HG03135 (cell line): ENCODE results near the gene ZNF512.
"Not testable (repeated sequence)": the region's sequence is repeated elsewhere in the genome, so short reads cannot be mapped to it uniquely, and the experiment has no call there.

Experiments used
- ATAC-seq: cut with Tn5 transposase; IDR thresholded peaks from one replicate; pipeline ENCODE4 v1.9.1; 2021; ENCODE audit warnings: mild to moderate bottlenecking, moderate library complexity; ENCODE audit not compliant: unreplicated experiment

Gene ZNF512, protein sequence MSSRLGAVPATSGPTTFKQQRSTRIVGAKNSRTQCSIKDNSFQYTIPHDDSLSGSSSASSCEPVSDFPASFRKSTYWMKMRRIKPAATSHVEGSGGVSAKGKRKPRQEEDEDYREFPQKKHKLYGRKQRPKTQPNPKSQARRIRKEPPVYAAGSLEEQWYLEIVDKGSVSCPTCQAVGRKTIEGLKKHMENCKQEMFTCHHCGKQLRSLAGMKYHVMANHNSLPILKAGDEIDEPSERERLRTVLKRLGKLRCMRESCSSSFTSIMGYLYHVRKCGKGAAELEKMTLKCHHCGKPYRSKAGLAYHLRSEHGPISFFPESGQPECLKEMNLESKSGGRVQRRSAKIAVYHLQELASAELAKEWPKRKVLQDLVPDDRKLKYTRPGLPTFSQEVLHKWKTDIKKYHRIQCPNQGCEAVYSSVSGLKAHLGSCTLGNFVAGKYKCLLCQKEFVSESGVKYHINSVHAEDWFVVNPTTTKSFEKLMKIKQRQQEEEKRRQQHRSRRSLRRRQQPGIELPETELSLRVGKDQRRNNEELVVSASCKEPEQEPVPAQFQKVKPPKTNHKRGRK

DNA sequence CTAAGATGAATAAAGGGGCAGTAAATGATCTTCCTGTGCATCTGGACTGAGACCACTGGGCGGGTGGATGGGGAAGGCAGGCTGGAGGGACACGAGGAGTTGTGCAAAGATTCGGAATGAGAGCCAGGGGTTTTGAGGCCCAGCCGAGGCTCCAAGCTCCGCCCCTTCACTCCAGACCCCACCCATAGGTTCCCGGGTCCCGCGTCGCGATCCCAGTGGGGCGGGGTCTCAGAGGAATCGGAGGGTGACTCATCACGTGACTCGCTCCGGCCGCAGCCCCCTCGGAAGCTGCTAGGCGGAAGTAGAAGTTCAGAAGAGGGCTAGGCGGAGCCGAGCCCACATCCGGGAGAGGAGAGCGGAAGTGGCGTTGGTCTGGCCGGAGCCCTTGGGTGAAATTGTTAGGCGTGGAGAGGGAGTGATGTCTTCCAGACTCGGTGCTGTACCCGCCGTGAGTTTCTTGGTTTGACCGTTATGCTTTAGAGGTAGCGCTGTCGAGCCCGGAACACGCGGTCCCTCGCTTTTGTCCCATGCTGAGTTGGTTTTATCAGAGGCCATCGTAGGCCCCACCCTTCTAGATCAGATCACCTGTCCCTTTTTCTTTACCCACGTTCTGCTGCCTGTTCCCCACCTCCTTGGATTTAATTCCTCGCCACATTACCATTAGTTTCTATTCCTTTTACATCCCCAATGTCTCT lies at the start of gene ZNF512:
Gene ZNF512 (plus strand): TSS at position 348 of the 695 bp plus-strand sequence. CDS start 71 bp downstream, at position 419.
- ATAC-seq, result peak; percentile 94

DNA sequence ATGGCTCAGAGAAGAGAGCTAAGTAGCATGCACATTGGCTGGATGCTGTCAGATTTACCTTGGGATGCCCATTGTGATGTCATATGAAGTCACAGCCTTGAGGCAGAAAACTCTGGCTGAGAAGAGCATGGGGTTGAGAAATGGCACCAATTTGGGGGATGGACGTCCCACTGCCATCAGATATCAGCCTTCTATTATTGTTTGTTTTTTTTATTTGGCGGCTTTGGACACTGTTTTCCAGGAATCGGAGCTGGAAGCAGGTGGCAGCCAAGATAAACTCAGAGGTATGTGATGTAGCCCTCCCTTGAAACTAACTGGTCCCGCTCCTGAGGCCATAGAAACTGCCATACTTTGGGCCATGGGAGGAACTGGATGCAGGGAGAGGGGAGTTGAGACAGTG lies 45.6 kb upstream of the ZNF512 start:
- no peak for ATAC-seq

DNA sequence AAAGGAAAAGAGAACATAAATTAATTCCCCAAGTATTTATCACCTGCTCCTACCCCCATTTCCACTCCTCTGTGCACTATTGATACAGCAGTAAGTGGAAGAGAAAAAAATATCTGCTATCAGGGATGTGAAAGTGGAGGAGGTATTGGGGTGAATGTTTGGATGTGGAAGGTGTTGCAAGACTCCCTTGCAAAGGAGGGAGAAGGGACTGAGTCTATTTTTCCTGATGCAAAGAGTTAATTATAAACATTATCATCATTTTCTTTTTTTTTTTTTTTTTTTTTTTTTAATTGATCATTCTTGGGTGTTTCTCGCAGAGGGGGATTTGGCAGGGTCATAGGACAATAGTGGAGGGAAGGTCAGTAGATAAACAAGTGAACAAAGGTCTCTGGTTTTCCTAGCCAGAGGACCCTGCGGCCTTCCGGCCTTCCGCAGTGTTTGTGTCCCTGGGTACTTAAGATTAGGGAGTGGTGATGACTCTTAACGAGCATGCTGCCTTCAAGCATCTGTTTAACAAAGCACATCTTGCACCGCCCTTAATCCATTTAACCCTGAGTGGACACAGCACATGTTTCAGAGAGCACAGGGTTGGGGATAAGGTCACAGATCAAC lies 43.9 kb upstream of the ZNF512 start:
- ATAC-seq, result not testable (repeated sequence)

DNA sequence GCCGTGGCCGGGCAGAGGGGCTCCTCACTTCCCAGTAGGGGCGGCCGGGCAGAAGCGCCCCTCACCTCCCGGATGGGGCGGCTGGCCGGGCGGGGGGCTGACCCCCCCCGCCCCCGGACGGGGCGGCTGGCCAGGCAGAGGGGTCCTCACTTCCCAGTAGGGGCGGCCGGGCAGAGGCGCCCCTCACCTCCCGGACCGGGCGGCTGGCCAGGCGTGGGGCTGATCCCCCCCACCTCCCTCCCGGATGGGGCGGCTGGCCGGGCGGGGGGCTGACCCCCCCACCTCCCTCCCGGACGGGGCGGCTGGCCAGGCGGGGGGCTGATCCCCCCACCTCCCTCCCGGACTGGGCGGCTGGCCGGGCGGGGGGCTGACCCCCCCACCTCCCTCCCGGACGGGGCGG lies 43.2 kb upstream of the ZNF512 start:
- not testable (repeated sequence) for ATAC-seq

DNA sequence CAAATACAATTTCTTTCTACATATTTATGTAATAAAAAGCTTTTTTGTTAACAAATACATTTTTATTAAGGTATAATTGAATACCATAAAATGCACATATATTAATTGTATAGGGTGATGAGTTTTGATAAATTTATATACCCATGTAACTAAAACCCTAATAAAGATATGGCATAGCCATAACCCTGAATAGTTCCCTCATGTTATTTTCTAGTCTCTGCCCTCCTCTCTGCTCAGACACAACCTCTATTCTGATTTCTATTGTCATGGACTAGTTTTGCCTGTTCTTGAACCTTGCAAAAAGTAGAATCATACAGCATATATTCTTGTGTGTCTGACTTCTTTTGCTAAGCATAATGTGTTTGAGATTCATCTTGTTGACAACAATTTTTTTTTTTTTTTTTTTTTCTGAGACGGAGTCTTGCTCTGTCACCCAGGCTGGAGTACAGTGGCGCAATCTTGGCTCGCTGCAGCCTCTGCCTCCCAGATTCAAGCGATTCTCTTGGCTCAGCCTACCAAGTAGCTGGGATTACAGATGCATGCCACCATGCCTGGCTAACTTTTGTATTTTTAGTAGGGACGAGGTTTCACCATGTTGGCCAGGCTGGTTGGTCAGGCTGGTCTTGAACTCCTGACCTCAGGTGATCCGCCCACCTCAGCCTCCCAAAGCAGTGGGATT lies 38.6 kb upstream of the ZNF512 start:
- no peak for ATAC-seq

DNA sequence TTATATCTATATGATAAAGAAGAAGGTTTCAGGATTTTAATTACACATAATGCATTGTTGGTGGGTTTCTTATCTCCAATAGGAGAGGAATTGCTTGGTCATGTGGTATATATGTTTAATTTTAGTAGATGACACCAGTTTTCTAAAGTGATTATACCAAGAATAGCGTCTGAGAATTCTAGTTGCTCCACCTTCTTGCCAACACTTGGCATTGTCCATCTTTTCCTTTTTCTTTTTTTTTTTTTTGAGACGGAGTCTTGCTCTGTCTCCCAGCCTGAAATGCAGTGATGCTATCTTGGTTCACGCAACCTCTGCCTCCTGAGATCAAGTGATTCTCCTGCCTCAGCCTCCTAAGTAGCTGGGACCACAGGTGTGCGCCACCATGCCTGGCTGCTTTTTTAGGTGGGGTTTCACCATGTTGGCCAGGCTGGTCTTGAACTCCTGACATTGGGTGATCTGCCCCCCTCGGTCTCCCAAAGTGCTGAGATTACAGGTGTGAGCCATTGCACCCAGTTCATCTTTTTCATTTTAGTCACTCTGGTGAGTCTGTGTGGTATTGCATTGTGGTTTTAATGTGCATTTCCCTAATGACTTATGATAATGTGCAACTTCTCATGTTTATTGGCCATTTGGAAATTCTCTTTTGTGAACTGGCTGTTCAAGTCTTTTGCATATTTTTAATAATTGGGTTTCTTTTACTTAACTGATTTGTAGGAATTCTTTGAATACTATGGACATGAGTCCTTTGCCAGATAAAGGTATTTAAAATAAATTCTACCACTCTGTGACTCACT lies 37.3 kb upstream of the ZNF512 start:
- ATAC-seq, result no peak

DNA sequence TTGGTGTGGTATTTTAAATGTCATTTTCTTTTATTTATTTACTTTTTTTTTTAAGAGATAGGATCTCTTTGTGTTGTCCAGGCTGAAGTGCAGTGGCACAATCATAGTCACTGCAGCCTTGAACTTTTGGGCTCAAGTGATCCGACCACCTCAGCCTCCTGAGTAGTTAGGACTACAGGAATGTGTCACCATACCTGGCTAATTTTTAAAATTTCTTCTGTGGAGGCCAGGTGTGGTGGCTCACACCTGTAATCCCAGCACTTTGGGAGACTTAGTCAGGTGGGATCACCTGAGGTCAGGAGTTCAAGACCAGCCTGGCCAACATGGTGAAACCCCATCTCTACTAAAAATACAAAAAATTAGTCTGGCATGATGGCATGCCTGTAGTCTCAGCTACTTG lies 33.5 kb upstream of the ZNF512 start:
- no peak for ATAC-seq

DNA sequence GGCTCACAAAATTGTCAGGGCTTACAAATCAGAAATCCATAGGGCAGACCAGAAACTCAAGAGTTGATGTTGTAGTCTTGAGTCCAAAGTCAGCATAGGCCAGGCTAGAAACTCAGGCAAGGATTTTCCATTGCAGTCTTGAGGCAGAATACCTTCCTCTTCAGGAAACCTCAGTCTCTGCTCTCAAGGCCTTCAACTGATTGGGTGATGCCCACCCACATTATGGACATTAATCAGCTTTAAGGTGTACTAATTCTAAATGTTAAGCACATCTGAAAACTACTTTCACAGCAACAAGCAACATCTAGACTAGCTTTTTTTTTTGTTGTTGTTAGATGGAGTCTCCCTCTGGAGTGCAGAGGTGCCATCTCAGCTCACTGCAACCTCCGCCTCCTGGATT lies 31.3 kb upstream of the ZNF512 start:
- ATAC-seq, result no peak

DNA sequence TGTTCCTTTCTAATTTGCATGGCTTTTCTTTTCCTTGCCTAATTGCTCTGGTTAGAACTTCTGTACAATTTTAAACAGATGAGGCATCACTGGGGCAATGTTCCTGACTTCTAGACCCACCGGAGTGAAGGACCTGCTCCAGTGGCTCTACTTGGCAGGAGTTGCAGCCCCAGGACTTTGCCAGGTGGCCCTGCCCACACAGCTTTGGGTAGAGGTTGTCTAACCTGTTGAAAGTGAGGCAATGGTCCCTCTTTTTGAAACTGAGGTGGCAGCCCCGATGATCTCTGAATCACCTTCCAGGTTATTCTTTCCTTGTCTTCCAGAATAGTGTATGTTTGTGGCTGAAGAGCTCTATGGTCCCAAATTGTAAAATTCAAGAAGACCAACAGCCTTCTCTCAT lies 29.9 kb upstream of the ZNF512 start:
- no peak for ATAC-seq

DNA sequence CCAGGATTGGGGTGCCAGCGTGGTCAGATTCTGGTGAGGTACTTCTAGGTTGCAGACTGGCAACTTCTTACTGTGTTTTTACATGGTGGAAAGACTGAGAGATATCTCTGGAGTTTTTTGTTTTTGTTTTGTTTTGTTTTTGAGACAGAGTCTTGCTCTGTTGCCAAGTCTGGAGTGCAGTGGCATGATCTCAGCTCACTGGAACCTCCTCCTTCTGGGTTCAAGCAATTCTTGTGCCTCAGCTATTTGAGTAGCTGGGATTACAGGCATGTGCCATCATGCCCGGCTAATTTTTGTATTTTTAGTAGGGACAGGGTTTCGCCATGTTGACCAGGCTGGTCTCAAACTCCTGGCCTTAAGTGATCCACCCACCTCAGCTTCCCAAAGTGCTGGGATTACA lies 28.4 kb upstream of the ZNF512 start:
- not testable (repeated sequence) for ATAC-seq

DNA sequence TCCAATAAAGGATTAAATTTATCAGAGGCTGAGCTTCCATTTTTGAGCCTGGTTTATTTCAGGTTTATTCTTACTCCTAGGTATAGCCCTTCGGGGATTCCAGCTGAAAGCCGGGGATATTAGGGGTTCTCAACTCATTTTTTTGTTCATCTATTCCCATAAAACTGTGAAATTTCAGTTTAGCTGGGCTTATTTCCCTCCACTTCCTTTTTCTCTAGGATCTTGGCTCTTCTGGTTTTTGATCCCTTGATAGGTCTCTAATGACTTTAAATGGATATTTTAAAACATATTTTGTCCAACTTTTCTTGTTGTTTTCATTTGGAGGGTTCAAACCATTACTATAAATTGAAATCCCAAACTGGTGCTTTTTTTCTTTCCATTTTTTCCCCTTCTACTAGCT lies 23.6 kb upstream of the ZNF512 start:
- no peak for ATAC-seq

DNA sequence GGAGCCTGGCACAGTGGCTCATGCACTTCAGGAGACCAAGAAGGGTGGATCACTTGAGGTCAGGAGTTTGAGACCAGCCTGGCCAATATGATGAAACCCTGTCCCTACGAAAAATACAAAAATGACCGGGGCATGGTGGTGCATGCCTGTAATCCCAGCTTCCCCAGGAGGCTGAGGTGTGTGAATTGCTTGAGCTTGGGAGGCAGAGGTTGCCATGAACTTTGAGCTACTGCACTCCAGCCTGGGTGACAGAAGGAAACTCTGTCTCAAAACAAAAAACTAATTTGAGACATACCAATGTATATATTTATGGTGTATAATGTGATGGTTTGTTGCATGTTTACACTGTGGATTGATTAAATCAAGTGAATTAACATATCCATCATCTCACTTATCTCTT lies 21.8 kb upstream of the ZNF512 start:
- ATAC-seq, result no peak

DNA sequence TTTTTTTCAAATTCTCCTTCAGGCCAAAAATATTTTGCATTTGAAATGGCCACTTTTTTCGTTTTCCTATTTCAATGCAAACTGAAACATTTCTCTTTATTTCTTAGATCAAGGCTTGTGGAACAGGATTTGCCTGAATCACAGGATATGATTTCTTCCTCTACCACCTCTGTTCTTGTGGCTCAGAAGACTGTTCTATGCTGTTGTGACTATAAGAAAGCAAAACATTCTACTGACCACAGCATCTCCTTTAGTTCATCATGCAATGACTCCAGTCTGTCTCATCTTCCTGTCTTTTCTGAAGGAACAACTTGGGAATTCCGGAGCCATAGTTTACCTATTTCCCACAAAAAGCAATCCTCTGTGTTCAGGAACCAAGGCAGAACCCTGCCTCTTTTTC lies 16.2 kb upstream of the ZNF512 start:
- ATAC-seq, result no peak

DNA sequence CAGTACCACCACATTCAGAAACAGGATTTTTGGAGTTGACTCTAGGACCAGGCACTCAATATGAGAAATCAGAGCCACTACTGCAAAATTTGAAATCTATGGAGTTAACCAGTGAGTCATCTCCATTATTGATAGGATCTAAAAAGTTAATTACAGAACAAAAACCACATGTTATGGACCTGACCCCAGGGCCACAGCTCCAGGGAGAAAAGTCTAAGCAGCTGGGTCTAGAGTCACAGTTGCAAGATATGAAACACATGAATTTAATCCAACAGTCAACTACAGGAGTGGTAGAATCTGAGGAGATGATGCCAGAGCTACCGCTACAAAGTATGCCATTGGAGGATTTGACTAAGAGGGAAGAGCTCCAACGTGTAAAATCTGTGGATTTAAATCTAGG lies 13.4 kb upstream of the ZNF512 start:
- ATAC-seq, result no peak

DNA sequence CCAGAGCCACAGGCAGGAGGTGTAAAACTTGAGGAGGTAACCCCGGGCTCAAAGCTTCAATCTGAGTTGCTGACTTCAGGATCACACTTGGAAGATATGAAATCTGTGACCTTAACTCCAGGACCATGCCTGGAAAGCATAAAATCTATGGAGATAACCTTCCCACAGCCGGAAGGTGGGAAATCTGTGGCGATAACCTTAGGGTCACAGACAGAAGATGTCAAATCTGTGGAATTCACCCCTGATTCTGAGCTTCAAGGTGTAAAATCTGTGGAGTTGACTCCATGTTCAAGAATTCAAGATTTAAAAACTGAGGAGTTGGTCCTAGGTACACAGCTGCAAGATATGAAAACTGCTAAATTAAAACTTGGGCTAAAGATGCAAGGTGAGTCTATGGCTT lies 11.6 kb upstream of the ZNF512 start:
- no peak for ATAC-seq

DNA sequence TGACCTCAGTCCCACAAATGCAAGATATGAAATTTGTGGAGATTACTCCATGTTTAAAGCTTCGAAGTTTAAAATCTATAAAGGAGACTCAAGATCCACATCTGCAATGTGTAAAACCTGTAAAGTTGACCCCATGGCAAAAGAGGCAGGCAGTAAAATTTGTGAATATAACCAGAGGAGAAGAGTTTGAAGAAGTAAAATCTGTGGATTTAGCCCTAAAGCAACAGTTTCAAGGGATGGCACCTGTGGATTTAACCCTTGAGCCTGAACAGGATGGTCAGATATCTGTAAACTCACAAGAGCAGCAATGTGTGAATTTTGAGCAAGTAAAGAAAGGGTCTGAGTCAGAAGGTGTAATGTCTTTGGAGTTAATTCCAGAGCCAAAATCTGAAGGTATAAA lies 11.2 kb upstream of the ZNF512 start:
- ATAC-seq, result no peak

DNA sequence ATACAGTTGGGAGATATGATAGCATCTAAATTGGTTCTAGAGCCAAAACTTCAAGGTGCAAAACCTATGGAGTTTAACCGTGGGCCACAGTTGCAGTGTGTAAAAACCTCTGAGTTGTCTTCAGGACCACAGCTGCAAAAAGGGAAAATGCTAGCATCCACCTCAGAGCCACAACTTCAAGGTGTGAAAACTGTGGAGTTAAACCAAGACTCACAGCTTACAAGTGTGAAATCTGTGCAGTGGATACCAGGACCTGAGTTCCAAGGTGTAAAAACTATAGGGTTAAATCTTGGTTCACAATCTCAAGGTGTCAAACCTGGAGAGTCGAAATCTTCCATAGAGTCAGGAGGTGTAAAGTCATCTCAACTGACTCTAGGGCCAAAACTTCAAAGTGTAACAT lies 10.4 kb upstream of the ZNF512 start:
- no peak for ATAC-seq

DNA sequence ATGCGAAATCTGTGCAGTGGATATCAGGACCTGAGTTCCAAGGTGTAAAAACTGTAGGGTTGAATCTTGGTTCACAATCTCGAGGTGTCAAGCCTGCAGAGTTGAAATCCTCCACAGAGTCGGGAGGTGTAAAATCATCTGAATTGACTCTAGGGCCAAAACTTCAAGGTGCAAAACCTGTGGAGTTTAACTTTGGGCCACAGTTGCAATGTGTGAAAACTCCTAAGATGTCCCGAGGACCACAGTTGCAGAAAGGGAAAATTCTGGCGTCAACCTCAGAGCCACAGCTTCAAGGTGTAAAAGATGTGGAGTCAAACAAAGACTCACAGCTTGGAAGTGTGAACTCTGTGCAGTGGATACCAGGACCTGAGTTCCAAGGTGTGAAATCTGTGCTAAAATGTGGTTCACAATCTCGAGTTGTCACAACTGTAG lies 9.8 kb upstream of the ZNF512 start:
- ATAC-seq, result no peak

DNA sequence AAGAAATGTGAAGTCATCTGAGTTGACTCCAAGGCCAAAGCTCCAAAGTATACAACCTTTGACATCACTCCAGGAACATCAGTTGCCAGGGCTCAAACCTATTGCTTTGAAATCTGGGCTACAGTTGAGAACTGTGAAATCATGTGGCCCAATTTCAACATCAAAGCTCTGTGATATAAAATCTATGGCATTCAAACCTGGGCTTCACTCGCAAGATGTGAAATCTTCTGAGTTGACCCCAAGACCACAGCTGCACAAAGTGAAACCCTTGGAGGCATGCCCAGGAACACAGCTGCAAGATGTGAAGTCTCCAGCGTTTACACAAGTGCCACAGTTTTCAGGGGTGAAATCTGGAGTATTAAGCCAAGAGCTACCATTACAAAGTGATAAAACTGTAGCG lies 9.4 kb upstream of the ZNF512 start:
- no peak for ATAC-seq

DNA sequence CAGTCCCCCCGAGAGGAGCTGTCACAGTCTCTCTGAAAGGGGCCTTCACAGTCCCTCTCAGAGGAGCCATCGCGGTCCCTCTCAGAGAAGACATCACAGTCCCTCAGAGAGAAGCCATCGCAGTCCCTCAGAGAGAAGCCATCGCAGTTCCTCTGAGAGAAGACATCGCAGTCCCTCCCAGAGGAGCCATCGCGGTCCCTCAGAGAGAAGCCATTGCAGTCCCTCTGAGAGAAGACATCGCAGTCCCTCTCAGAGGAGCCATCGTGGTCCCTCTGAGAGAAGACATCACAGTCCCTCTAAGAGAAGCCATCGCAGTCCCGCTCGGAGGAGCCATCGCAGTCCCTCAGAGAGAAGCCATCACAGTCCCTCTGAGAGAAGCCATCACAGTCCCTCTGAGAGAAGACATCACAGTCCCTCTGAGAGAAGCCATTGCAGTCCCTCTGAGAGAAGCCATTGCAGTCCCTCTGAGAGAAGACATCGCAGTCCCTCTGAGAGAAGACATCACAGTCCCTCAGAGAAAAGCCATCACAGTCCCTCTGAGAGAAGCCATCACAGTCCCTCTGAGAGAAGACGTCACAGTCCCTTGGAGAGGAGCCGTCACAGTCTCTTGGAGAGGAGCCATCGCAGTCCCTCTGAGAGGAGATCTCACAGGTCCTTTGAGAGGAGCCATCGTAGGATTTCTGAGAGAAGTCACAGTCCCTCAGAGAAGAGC lies 1.3 kb upstream of the ZNF512 start:
- ATAC-seq, result no peak
